OCI-LY7 (cell line): Measurements from ENCODE around the gene ELOVL5. TPM values are rescaled to one million over a fixed set of nuclear protein-coding genes. Genes with fewer than 3 reads are reported as not detected.
"Not testable (repeated sequence)": the region's sequence is repeated elsewhere in the genome, so short reads cannot be mapped to it uniquely, and the experiment has no call there.

Experiments used
- BruUV-seq: library from RNA; stranded (reverse); fragments of 400-500 nt; replicated peaks from 2 replicates; lab custom pipeline; 2021; lab: Mats Ljungman, UMichigan
- CTCF ChIA-PET: fragments of 300-600 bp; sonication (Branson Sonifier 250); formaldehyde crosslinking; loops from one replicate; lab custom pipeline; 2022; ENCODE audit warnings: antibody characterized with exemption; ENCODE audit not compliant: unreplicated experiment; lab: Charles Lee
- POLR2A ChIA-PET: fragments of 300-600 bp; sonication (Branson Sonifier 250); formaldehyde crosslinking; loops from one replicate; lab custom pipeline; 2022; ENCODE audit warnings: antibody characterized with exemption; lab: Charles Lee
- DNase-seq: peaks from one replicate; pipeline ENCODE4 v3.0.0-alpha.2; 2015; ENCODE audit warnings: low spot score
- H2AFZ ChIP-seq: fragments of 200-600 bp; sonication (generic), shearing (Covaris generic); 2 replicates; pipeline ENCODE4 v1.6.1; 2014; ENCODE audit warnings: mild to moderate bottlenecking, antibody characterized with exemption, low read length, moderate library complexity
- H3K27ac ChIP-seq: fragments of 200-600 bp; sonication (generic); 2 replicates; pipeline ENCODE4 v1.5.1; 2014; ENCODE audit warnings: mixed run types, low read depth, mild to moderate bottlenecking, moderate library complexity, low read length, inconsistent platforms; ENCODE audit not compliant: poor library complexity, severe bottlenecking
- H3K36me3 ChIP-seq: fragments of 200-600 bp; sonication (generic); 2 replicates; pipeline ENCODE4 v1.6.1; 2014; ENCODE audit warnings: mild to moderate bottlenecking, antibody characterized with exemption, low read length, moderate library complexity, mixed read lengths; ENCODE audit not compliant: insufficient read depth
- H3K4me1 ChIP-seq: fragments of 200-600 bp; sonication (generic); 2 replicates; pipeline ENCODE4 v1.5.1; 2014; ENCODE audit warnings: mild to moderate bottlenecking, low read length; ENCODE audit not compliant: insufficient read depth, poor library complexity, severe bottlenecking
- H3K4me2 ChIP-seq: fragments of 200-600 bp; sonication (generic); 2 replicates; pipeline ENCODE4 v1.6.1; 2014; ENCODE audit warnings: mild to moderate bottlenecking, low read length
- H3K4me3 ChIP-seq: fragments of 200-600 bp; sonication (generic); 2 replicates; pipeline ENCODE4 v1.5.1; 2014; ENCODE audit warnings: mild to moderate bottlenecking, low read depth, low read length; ENCODE audit not compliant: poor library complexity, severe bottlenecking
- H3K79me2 ChIP-seq: fragments of 200-600 bp; sonication (generic); 2 replicates; pipeline ENCODE4 v1.6.1; 2016; ENCODE audit warnings: low read depth, mild to moderate bottlenecking, low read length, moderate library complexity, mixed read lengths; ENCODE audit not compliant: insufficient read depth
- H3K9me2 ChIP-seq: fragments of 200-600 bp; sonication (generic); 2 replicates; pipeline ENCODE4 v1.6.1; 2016; ENCODE audit warnings: mild to moderate bottlenecking, low read length, mixed read lengths; ENCODE audit not compliant: insufficient read depth
- H3K9me3 ChIP-seq: fragments of 200-600 bp; sonication (generic); 2 replicates; pipeline ENCODE4 v1.6.1; 2014; ENCODE audit warnings: mild to moderate bottlenecking, mixed run types, low read length, mixed read lengths
- H4K20me1 ChIP-seq: fragments of 200-600 bp; sonication (generic); 2 replicates; pipeline ENCODE4 v1.6.1; 2014; ENCODE audit warnings: mild to moderate bottlenecking, antibody characterized with exemption, low read length, moderate library complexity, mixed read lengths; ENCODE audit not compliant: insufficient read depth
- EZH2phosphoT487 ChIP-seq: fragments of 200-600 bp; sonication (generic); IDR thresholded peaks from 2 replicates; pipeline ENCODE4 v1.6.1; 2018; ENCODE audit warnings: low read depth, borderline replicate concordance, mild to moderate bottlenecking, mixed run types, antibody characterized with exemption, low read length, moderate library complexity, mixed read lengths
- intact Hi-C: fragments of 100-400 bp; cut with micrococcal nuclease; formaldehyde crosslinking; loops from one replicate; pipeline ENCODE4 v1.10.0; 2022; ENCODE audit not compliant: unreplicated experiment
- total RNA-seq, 2 experiments: library from RNA; depleted of rRNA in 1 of 2; stranded (reverse); fragments of >200 nt in 1 of 2; shearing (Covaris generic) in 1 of 2; gene quantifications; 2 replicates each; pipeline ENCODE4 v1.2.3, GENCODE V29; 2014 to 2022
- TF ChIP-seq, protein P1 (sequence below): fragments of 200-600 bp; sonication (generic); conservative IDR thresholded peaks from 2 replicates; pipeline ENCODE4 v1.5.1; 2014; ENCODE audit warnings: mild to moderate bottlenecking, antibody characterized with exemption, low read length, moderate library complexity, mixed read lengths

Gene ELOVL5
- total RNA-seq, 2 experiments from 2014 or later: 66.8 to 97.1 TPM

DNA sequence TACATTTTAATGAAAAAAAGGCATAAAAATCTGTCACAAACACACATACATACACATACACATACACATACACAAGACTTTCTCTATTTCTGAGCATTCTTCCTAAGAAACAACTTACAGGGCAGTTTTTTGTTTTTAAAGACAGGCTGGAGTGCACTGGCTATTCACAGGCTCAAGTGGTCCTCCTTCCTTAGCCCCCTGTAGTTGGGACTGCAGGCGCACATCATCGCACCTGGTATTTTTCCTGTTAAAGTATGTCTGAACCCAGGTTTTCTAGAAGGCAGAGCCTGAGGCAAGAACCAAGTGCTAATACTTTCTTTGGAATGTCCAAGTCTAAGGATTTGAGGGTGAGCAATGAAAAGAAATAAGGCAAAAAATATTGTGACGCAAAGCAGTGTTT is 41.3 kb upstream of the ELOVL5 start:
- no peaks in the 10 kb centered on the region for H3K9me3 ChIP-seq
- H2AFZ ChIP-seq: no peak overlapping the region
- H3K27ac ChIP-seq: no peak overlapping the region
- no peaks in the 10 kb centered on the region for H3K9me2 ChIP-seq
- no peak overlapping the region for H3K4me2 ChIP-seq
- intact Hi-C loops: no loop called here
- no peak overlapping the region for H3K4me3 ChIP-seq
- TF ChIP-seq, protein P1, sequence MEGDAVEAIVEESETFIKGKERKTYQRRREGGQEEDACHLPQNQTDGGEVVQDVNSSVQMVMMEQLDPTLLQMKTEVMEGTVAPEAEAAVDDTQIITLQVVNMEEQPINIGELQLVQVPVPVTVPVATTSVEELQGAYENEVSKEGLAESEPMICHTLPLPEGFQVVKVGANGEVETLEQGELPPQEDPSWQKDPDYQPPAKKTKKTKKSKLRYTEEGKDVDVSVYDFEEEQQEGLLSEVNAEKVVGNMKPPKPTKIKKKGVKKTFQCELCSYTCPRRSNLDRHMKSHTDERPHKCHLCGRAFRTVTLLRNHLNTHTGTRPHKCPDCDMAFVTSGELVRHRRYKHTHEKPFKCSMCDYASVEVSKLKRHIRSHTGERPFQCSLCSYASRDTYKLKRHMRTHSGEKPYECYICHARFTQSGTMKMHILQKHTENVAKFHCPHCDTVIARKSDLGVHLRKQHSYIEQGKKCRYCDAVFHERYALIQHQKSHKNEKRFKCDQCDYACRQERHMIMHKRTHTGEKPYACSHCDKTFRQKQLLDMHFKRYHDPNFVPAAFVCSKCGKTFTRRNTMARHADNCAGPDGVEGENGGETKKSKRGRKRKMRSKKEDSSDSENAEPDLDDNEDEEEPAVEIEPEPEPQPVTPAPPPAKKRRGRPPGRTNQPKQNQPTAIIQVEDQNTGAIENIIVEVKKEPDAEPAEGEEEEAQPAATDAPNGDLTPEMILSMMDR: no peak
- TF ChIP-seq EZH2phosphoT487: no peak
- H4K20me1 ChIP-seq: no peaks in the 10 kb centered on the region
- BruUV-seq: no TSS peak
- no peaks in the 10 kb centered on the region for H3K79me2 ChIP-seq
- H3K4me1 ChIP-seq: peaks cover 20% of the 10 kb centered on the region
- no peak for DNase-seq
- CTCF ChIA-PET: no interaction called here
- POLR2A ChIA-PET: no interaction called here
- no peaks in the 10 kb centered on the region for H3K36me3 ChIP-seq

- H3K4me3 ChIP-seq, CTCF ChIA-PET, DNase-seq, H3K9me3 ChIP-seq, H2AFZ ChIP-seq, H3K4me2 ChIP-seq, BruUV-seq, H3K79me2 ChIP-seq, H3K9me2 ChIP-seq, H4K20me1 ChIP-seq, H3K27ac ChIP-seq, H3K36me3 ChIP-seq, intact Hi-C loops: not testable (repeated sequence)
- peaks cover 20% of the 10 kb centered on the region for H3K4me1 ChIP-seq
- POLR2A ChIA-PET: interaction anchor here (0.8 kb wide), 1 partner anchor 281 kb away, joined by 3 read pairs; no protein-coding TSS in a partner anchor
Measured at GRCh38 chr6:53388615-53389014, 39.9 kb upstream of the ELOVL5 start.

DNA sequence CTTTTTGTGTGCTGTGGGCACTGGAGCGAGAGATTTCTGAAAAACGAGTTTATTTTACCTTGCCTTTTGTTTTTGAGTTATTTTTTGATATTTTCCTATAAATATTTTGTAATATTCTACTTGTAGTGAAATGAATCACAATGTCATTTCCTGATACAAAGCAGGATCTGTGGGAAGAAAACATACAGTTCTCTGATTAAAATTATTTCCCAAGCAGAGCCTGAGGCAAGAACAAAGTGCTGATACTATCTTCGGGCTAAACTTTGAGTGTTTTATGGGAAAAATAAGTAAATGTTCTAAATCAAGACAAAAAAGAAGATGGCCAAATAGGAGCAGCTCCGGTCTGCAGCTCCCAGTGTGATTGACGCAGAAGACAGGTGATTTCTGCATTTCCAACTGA is 33.7 kb upstream of the ELOVL5 start:
- H3K79me2 ChIP-seq: no peaks in the 10 kb centered on the region
- no peaks in the 10 kb centered on the region for H3K9me2 ChIP-seq
- no peaks in the 10 kb centered on the region for H4K20me1 ChIP-seq
- no peak for DNase-seq
- no peak overlapping the region for H3K27ac ChIP-seq
- no peaks in the 10 kb centered on the region for H3K4me1 ChIP-seq
- intact Hi-C loops: no loop called here
- TF ChIP-seq, protein P1: no peak
- TF ChIP-seq EZH2phosphoT487: no peak
- no peak overlapping the region for H3K4me2 ChIP-seq
- H3K4me3 ChIP-seq: no peak overlapping the region
- H2AFZ ChIP-seq: no peak overlapping the region
- ChIA-PET CTCF (no interaction called here), POLR2A (no interaction called here)
- no TSS peak for BruUV-seq
- H3K9me3 ChIP-seq: no peaks in the 10 kb centered on the region
- H3K36me3 ChIP-seq: no peaks in the 10 kb centered on the region
